HG03159 (cell line): ENCODE results near the gene SLC29A1.
"Not testable (repeated sequence)": the region's sequence is repeated elsewhere in the genome, so short reads cannot be mapped to it uniquely, and the experiment has no call there.

ENCODE experiments used
- ATAC-seq: cut with Tn5 transposase; IDR thresholded peaks from one replicate; pipeline ENCODE4 v1.9.1; 2021; ENCODE audit warnings: mild to moderate bottlenecking, moderate library complexity; ENCODE audit not compliant: unreplicated experiment

Gene SLC29A1

DNA sequence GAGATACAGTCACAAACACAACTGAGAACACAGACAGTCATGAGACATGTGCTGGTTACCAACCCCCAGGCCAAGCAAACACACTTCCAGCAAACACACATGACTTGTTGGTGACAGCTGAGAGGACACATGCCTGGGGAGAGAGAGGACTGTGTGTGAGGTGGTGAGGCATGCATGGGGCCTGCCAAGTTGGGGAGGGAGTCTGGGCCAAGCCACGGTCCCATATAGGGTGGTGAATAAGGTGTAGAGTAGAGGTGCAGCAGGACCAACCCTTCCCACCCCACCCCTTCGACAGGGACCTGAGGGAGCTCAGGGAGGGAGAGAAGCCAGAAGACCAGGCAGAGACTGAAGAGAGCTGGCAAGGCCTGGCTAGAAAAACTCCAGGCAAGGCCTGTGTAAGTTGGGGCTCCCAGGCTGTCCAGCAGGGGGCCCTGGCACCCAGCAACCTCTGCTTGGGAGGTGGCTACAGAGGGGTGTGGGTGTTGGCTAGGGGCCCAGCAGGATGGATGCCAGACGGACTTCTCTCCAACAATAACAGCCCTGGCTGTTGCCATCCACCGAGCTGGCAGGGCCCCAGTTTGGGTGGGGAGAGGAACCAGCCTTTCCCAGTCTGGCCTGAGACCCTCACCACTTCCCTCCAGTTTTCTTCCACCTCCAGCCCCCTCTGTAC is 2.0 kb upstream of the SLC29A1 start:
- no peak for ATAC-seq

DNA sequence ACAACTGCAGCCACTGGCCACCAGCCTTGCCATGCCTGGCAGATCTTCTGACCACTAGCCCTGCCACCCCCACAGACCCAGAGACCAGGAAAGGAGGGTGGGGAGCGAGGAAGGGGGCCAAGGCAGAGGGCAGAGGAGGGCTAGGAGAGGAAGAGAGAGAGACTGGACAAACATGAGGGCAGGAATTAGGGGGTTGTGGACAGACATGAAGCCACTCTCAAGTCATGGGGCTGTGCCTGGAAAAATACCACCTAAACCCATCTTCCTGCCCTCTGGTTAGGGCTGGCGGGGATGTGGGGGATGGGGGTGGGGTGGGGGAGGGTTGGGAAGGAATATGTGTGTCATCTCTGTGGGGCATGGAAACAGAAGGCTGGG is 1.4 kb upstream of the SLC29A1 start:
- ATAC-seq: no peak

DNA sequence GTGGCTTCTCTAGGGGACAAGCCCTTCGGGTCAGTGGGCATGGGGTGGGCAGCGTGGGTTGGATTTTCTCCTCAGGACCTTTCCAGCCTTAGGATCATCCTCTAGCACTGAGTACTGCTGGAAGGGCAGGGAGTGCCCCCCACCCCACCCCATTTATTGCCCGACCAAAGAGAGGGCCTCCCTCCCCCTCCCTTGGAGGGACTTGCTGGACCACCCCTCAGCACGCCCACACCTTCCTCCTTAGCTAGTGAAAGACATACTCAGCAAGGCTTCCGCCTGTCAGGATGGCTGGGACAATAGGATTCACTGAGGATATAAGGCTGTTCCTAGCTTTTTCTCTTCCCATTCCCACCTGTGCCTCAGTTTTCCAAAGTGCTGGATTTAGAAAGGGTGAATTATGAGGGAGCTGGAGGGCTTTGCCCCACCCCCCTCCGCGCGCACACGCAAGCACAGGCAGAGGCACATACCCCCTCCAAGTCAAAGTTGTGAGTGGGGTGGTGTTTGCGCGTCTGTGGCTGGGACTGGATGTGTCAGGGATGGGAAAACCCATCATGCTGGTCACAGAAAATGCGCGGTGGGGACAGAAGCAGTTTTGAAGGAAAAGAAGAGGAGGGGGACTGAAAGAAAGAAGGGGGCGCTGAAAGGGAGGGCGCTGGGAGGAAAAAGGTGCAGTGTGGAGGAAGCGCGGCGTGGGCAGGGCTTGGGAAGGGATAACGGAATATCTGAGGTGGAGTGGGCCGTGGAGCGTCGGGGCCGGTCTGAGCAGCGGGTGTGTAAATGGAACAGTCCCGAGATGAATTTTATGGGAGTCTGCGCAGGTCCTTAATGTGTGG is 693 bp upstream of the SLC29A1 start:
- ATAC-seq: no peak

DNA sequence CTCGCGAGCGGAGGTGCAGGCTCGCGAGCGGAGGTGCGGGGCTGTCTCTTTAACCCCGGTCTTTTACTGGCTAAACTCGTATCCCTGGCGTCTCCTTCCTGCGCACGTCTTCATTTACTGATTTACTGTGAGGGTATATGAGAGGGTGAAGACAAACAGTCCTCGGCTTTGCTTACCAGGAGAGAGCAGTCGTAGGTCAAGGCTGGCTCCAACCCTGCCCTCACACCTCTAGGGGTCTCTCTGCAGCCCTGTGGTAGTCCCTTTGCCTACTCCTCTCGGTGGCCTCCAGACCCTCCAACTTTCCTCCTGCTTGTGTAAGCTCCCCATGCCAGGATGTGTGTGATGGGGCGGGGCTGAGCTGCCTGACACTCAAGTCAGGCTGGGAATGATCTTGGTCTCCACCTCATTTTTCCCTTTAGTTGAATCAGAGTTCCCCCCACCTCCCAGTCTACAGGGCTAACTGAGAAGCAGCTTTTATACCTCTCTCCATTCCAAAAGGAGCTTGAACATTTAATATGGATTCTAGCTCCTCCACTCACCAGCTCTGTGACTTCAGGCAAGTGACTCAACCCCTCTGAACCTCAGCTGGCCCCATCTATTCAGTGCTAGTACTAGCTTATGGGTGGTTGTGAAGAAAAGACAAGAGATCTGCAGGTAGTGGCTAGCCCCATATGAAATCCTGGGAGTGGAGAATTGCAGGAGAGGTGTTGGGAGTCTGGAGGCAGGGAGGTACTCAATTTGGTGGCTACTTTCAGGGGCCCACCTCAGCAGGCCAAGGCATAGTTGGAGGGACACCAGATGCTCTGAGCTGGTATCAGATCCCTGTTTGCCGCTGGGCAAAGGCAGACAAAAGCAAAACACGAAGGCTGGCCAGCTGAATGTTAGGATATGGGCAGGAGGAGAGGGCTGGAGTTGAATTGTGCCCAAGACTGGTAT is 902 bp downstream of the SLC29A1 start:
- peak; percentile 15 for ATAC-seq

DNA sequence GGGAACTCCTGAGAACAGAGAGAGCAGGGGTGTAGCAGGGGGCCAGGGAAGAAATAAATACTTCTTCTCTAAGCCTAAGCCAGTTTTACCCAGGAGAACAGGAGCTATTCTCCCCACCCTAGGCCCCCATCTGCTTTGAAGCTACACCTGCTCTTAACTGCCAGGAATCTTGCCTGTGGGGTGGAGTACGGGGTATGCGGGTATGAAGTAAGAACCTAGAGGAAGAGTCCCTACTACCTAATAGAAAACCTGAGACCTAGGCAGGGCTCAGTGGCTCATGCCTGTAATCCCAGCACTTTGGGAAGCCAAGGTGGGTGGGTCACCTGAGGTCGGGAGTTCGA is 1.5 kb downstream of the SLC29A1 start:
- ATAC-seq: no peak

DNA sequence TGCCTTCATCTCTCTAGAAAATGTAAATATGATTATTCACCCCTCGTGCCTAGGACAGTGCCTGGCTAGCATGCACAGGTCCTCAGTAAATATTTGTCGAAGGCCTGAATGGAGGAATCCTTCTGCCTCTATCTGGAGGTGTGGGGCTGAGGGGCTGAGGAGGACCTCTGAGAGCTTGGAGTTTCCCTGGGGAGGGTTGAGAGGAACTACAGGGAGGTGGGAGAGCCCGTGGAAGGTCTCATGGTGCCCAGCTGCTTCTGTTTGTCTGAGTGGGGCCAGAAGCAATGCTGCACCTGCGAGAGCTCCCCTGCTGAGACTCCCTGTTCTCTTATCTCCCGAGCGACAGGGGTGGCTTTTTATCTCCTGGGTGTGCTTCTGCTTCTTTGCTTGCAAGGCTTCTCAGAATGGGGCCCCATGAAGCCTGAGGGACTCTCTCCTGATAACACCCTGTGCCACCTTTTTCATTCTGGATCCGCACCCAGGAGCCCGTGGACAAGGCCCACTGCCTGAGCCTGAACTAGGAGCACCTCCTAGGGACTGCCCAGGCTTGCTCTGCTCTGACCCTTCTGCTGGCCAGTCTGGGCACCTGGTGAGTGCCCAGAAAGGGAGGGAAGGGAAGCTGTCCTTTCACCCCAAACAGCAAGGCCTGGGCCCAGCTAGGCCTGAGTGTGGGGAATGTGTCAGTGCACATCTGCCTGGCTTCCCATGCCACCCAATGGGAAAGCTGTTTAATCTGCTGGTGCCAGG is 2.4 kb downstream of the SLC29A1 start:
- no peak for ATAC-seq

DNA sequence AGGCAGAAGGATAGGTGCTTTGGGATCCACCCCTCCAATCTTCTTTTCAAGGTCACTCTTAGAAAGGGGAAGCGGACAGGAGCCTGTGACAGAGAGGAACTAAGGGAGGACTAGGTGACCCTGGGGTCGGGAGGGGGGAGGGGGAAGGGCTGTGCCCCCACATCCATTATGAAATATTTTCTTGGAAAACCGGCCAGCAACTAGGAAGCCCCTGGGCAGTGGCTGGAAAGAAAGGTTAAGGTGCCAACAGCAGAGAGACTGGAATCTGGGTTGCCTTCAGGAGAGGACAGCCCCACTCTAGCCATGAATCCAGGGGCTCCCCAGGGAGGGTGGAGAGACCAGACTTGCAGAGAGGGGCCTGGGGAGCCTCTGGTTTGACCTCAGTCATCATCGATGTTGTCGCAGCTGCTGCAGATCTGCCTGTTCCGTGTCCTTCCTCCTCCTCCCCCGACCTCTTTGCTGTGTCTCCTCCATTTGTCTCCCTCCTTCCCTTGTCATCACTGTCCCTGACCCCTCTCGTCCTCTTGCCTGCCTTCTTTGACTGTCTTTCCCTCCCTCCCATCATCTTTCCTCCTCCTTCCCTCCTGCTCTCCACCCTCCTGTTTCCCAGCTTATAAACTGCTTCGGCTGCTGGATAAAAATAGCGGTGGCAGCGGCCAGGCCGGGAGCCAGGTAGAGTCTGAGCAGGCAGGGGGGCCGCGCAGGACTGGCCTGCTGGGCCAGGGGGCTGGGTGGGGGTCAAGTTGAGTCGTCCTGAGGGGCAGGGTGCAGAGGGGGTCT is 3.2 kb downstream of the SLC29A1 start:
- no peak for ATAC-seq

DNA sequence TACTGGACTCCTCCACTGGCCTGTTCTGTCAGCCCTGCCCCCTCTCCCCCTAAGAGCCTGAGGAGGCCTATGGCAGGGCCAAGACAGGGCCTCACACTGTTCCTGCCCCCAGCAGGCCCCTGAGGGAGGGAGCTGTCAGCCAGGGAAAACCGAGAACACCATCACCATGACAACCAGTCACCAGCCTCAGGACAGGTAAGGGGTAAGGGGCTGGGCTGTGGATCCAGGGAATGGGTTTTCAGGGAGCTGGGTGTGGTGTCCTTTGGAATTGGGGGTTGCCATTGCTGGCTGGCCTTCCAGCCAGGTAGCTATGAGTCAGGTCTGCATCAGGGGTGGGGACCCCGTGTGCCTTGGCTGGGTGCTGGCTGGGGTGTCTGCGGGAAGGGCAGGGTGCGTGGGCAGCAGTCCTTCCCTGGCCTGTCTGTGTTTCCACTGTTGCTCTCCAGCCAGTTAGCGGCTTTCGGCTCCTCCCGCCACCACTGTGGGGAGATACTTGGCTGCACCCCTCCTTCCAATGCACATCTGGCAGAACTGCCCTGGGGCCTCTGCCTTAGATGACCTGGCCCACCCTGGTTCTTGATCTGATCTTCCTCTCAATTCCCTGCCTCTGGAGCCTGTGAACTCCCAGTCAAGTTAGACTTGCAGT is 3.9 kb downstream of the SLC29A1 start:
- no peak for ATAC-seq

DNA sequence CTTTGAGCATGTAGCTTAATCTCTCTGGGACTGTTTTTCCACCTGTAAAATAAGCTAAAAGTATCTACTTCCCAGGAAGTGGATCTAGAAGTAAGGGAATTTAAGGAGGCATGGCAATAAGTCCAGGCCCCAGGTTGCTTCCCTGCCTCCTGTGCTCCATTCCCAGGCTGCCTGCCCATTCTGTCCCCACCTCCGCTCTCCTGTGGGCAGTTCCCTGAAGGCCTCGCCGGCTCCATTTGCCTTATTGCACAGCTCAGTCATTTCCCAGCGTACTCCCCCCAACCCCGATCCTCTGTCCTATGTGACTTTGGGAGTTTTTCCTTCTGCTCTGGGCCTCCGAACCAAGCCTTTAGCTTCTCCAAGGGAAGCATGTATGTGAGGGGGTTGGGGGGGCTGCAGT is 4.6 kb downstream of the SLC29A1 start:
- ATAC-seq: no peak

DNA sequence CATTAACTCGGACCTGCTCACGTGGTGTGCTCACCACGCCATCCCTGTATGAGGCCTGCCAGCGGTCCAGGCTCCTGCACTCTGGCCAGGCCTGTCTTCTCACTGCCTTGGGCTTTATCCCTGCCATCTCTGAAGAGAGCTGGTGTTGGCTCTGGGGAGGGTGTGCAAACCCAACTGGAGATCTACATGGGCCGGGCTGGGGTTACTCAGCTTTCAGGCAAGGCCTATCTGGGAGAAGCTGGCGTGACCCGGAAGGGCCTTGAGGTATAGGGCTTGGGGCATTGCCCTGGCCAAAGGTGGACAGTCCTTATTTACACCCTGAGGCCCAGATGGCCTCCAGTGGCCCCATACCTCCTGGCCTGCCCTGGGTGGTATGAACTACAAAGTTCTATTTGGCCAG is 5.0 kb downstream of the SLC29A1 start:
- ATAC-seq: no peak

DNA sequence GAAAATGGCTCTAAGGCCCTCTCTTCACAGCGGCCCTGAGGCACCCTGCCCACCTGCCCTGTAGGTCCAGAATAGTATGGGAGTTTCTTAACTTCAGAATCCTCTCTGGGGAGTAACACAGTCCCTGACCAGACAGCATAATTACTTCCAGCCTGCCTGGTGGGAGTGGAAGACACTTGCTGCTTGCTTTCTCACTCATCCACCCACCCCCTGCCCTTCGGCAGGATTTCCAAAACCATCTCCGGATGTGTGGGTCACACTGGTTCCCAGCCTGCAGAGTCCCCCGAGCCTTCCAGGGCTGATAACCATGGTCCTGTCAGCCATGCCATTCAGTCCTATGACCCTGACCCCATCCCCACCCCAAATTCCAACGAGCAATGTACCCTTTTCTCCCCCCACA is 5.4 kb downstream of the SLC29A1 start:
- ATAC-seq: no peak

DNA sequence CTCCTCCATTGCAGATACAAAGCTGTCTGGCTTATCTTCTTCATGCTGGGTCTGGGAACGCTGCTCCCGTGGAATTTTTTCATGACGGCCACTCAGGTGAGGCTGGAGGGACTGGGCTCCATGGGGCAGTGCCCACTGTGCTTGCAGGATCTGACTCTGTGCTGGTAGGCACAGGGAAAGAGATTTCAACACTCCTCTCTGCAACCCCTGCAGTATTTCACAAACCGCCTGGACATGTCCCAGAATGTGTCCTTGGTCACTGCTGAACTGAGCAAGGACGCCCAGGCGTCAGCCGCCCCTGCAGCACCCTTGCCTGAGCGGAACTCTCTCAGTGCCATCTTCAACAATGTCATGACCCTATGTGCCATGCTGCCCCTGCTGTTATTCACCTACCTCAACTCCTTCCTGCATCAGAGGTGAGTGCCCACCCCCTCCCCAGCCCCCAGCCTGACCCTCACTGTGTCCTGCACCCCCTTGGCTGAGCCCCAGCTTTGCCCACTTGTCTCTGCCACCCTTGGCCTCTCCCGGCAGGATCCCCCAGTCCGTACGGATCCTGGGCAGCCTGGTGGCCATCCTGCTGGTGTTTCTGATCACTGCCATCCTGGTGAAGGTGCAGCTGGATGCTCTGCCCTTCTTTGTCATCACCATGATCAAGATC is 6.1 kb downstream of the SLC29A1 start:
- ATAC-seq: no peak

DNA sequence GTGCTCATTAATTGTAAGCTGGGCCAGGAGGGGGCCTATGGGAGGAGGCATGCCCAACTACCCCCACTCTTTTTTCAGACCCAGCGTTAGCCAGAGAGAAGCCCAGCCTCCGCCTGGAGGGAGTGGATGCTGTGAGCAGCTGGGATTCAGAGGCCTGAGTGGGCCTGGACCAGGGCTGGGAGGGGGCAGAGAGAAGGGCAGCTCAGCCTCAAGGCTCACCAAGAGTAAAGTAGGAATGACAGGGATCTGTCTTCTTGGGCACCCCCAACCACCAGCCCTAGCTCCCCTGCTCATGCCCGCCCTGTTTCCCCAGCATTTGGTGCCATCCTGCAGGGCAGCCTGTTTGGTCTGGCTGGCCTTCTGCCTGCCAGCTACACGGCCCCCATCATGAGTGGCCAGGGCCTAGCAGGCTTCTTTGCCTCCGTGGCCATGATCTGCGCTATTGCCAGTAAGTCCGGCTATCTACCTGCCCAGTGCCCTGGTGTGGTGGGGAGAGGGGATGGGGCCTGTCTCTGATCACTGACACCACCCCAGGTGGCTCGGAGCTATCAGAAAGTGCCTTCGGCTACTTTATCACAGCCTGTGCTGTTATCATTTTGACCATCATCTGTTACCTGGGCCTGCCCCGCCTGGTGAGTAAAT is 6.8 kb downstream of the SLC29A1 start:
- no peak for ATAC-seq

DNA sequence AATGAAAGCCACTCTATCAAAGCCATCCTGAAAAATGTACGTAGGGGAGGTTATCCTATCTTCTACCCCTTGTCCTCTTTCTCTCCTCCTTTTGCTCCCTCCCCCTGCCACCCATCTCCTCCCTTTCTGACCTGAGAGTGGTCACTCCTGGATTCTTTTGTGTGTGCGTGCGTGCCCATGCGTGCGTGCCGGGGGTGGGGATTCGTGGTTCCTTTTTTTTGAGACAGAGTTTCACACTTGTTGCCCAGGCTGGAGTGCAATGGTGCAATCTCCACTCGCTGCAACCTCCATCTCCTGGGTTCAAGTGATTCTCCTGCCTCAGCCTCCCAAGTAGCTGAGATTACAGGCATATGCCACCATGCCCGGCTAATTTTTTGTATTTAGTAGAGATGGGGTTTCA is 8.0 kb downstream of the SLC29A1 start:
- ATAC-seq: not testable (repeated sequence)

DNA sequence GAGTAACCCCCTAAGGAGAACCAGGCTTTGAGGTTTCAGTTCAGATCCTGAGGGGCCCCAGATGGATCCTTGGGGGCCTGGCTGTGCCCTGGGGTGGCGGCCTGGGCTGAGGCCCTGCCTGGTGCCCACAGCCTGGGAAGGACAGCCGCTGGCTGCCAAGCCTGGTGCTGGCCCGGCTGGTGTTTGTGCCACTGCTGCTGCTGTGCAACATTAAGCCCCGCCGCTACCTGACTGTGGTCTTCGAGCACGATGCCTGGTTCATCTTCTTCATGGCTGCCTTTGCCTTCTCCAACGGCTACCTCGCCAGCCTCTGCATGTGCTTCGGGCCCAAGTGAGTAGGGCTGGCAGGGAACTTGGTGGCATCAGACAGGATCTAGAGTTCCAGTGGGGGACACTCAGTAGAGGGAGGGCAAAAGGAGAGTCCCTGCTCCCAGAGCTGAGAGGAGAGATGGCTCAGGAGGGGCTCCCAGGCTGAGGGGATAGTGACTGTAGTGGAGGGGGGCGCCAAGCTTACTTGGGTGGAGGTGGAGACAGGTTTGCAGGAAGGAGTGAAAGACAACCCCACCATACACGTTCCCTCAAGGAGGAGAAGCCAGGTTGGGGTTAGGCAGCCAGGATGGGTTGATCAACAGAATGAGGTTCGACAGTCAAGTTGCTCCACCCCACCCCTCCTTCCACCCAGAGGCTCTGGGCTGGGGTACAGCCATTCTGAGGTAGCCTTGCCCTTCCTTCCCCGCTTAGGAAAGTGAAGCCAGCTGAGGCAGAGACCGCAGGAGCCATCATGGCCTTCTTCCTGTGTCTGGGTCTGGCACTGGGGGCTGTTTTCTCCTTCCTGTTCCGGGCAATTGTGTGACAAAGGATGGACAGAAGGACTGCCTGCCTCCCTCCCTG is 9.5 kb downstream of the SLC29A1 start:
- no peak for ATAC-seq

DNA sequence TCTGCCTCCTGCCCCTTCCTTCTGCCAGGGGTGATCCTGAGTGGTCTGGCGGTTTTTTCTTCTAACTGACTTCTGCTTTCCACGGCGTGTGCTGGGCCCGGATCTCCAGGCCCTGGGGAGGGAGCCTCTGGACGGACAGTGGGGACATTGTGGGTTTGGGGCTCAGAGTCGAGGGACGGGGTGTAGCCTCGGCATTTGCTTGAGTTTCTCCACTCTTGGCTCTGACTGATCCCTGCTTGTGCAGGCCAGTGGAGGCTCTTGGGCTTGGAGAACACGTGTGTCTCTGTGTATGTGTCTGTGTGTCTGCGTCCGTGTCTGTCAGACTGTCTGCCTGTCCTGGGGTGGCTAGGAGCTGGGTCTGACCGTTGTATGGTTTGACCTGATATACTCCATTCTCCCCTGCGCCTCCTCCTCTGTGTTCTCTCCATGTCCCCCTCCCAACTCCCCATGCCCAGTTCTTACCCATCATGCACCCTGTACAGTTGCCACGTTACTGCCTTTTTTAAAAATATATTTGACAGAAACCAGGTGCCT is 10.2 kb downstream of the SLC29A1 start:
- no peak for ATAC-seq
